Osteoblast (primary cell): ENCODE results near the gene DRP2. TPM values are rescaled to one million over a fixed set of nuclear protein-coding genes. Genes with fewer than 3 reads are reported as not detected.
A peak's percentile ranks its signal among the peaks of the same experiment; 100 is the strongest.
"Not testable (repeated sequence)": the region's sequence is repeated elsewhere in the genome, so short reads cannot be mapped to it uniquely, and the experiment has no call there.

Source experiments
- DNase-seq: peaks from one replicate; pipeline ENCODE4 v3.0.0; 2011; ENCODE audit warnings: low spot score, mixed read lengths; ENCODE audit not compliant: insufficient read length; ENCODE audit errors: missing footprints
- H2AFZ ChIP-seq: 2 replicates; pipeline ENCODE4 v1.6.0; 2011; ENCODE audit warnings: mild to moderate bottlenecking, low read length
- H3K27ac ChIP-seq: 2 replicates; pipeline ENCODE4 v1.5.1; 2011; ENCODE audit warnings: mild to moderate bottlenecking, low read depth, low read length, moderate library complexity
- H3K27me3 ChIP-seq: 2 replicates; pipeline ENCODE4 v1.6.0; 2012; ENCODE audit warnings: mild to moderate bottlenecking, control low read depth, inconsistent platforms, low read length, moderate library complexity; ENCODE audit not compliant: insufficient read depth
- H3K36me3 ChIP-seq: 2 replicates; pipeline ENCODE4 v1.5.1; 2011; ENCODE audit warnings: mild to moderate bottlenecking, low read length, control low read depth, moderate library complexity; ENCODE audit not compliant: insufficient read depth
- H3K4me1 ChIP-seq: 2 replicates; pipeline ENCODE4 v1.5.1; 2011; ENCODE audit warnings: mild to moderate bottlenecking, low read length, control low read depth, moderate library complexity; ENCODE audit not compliant: insufficient read depth
- H3K4me2 ChIP-seq: 2 replicates; pipeline ENCODE4 v1.6.0; 2011; ENCODE audit warnings: mild to moderate bottlenecking, low read length; ENCODE audit not compliant: insufficient read depth
- H3K4me3 ChIP-seq: fragments of 200-600 bp; sonication (generic); 3 replicates; pipeline ENCODE4 v1.5.1; 2012; ENCODE audit warnings: mild to moderate bottlenecking, low read length, inconsistent platforms; ENCODE audit not compliant: insufficient read depth
- H3K79me2 ChIP-seq: 2 replicates; pipeline ENCODE4 v1.6.0; 2012; ENCODE audit warnings: mild to moderate bottlenecking, low read length, control low read depth, inconsistent platforms; ENCODE audit not compliant: insufficient read depth
- H3K9me3 ChIP-seq: 2 replicates; pipeline ENCODE4 v1.5.1; 2011; ENCODE audit warnings: low read depth, low read length, control low read depth
- H4K20me1 ChIP-seq: 2 replicates; pipeline ENCODE4 v1.6.0; 2012; ENCODE audit warnings: mild to moderate bottlenecking, low read length, control low read depth; ENCODE audit not compliant: insufficient read depth
- CTCF ChIP-seq: IDR thresholded peaks from 2 replicates; pipeline ENCODE4 v1.5.1; 2011; ENCODE audit warnings: mild to moderate bottlenecking, low read depth, low read length, moderate library complexity; ENCODE audit errors: extremely low read depth
- small RNA-seq: library from RNA; depleted of rRNA; stranded (forward); fragments of <200 nt; gene quantifications from one replicate; pipeline ENCODE3, GENCODE V24; 2012
- total RNA-seq: library from RNA; depleted of rRNA; stranded (reverse); fragments of >200 nt; gene quantifications from 2 replicates; pipeline ENCODE4 v1.2.3, GENCODE V29; 2012

Gene DRP2
- total RNA-seq, 1 donor = 0.72 TPM

DNA sequence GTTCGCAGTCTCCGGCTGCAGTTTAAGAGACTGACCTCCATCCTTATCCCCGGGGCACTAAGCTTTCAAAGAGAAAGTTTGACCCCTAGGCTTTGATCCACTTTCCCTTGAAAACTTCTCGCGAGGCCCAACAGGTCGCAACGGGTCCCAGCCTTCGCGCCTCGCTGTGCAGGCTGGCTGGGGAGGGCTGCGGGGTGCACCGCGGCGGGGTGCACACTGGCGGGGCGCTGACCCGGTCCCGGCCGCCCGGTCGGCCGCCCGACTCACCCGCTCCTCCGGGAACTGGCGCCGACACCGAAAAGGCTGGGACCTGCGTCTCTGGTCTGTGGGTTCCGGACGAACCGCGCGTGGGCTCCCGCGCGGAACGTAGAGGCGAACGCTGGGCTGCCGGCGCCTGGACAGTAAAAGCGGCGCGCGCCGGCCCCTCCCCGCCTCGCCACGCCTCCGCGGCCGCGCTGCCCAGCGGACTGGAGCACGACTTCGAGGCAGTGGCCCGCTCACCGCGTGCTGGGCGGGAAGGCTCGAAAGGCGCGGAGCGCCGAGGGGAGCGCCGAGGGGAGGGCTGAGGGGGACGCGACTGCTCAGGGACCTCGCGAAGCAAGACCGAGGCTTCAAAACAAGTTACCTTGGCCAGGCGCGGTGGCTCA is 71.5 kb downstream of the DRP2 start, which contains the start of gene TAF7L:
TSS of gene TAF7L (minus strand) at position 378 of the 647 bp plus-strand sequence. CDS start 3,791 bp downstream, outside the sequence.
- Histone ChIP-seq H3K36me3 (no peaks in the 10 kb centered on the region), H2AFZ (peak within 1 kb of the TSS; percentile 47), H3K27me3 (no peaks in the 10 kb centered on the region), H3K9me3 (no peaks in the 10 kb centered on the region), H4K20me1 (no peaks in the 10 kb centered on the region), H3K79me2 (no peaks in the 10 kb centered on the region), H3K27ac (no peak within 1 kb of the TSS), H3K4me2 (peak within 1 kb of the TSS; percentile 48), H3K4me1 (no peaks in the 10 kb centered on the region), H3K4me3 (peak within 1 kb of the TSS; percentile 56)
- DNase-seq = peak; percentile 79
- TF ChIP-seq CTCF = no peak

GRCh38 chrX:101295603-101296002 is 76.0 kb downstream of the DRP2 start:
- not testable (repeated sequence) for H4K20me1 ChIP-seq, H2AFZ ChIP-seq, H3K9me3 ChIP-seq, DNase-seq, H3K27ac ChIP-seq, H3K36me3 ChIP-seq, H3K27me3 ChIP-seq, H3K4me3 ChIP-seq, H3K79me2 ChIP-seq, H3K4me2 ChIP-seq, H3K4me1 ChIP-seq

DNA sequence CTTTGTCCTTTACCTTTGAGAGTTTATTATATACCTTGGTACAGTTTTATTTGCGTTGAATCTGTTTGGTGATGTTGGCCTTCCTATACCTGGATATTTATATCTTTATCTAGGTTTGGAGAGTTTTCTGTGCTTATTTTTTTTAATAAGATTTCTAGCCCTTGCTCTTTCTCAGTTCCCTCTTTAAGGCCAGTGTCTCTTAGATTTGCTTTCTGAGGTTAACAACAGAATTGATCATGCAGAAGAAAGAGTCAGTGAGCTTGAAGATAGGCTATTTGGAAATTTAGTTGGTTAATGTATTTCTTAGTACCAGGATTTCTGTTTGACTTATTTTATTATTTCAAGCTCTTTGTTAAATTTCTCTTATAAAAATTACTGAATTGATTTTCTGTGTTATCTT is 84.2 kb downstream of the DRP2 start:
- Histone ChIP-seq H3K4me3 (no peak overlapping the region), H3K79me2 (no peaks in the 10 kb centered on the region), H3K9me3 (no peaks in the 10 kb centered on the region), H3K4me2 (no peak overlapping the region), H3K4me1 (no peaks in the 10 kb centered on the region), H2AFZ (no peak overlapping the region), H4K20me1 (no peaks in the 10 kb centered on the region), H3K36me3 (no peaks in the 10 kb centered on the region), H3K27ac (no peak overlapping the region), H3K27me3 (no peaks in the 10 kb centered on the region)
- no peak for DNase-seq
- TF ChIP-seq CTCF = no peak

Small RNAs within 50 kb of the gene (small RNA-seq; reads per million reads assigned to genes)
- gene Z70280.1 = not detected

Other genes starting within 250 kb of the DRP2 start
- 13.8 and 15.9 TPM in 2 replicates for gene TRMT2B, start 167.7 kb upstream of the DRP2 start, total RNA-seq
- 1.1 and 1.5 TPM in 2 replicates for gene TMEM35A, start 140.9 kb upstream of the DRP2 start, total RNA-seq
- gene CENPI, start 121.6 kb upstream of the DRP2 start, total RNA-seq = 4.3 and 4.4 TPM in 2 replicates
- 0.29 and 0.36 TPM in 2 replicates for gene TAF7L, start 71.5 kb downstream of the DRP2 start, total RNA-seq
- 2.7 and 2.9 TPM in 2 replicates for gene TIMM8A, start 129.0 kb downstream of the DRP2 start, total RNA-seq
- not detected in 2 replicates for gene BTK, start 166.4 kb downstream of the DRP2 start, total RNA-seq
- gene RPL36A, start 171.2 kb downstream of the DRP2 start, total RNA-seq = 87.2 and 105 TPM in 2 replicates
- gene GLA, start 188.1 kb downstream of the DRP2 start, total RNA-seq = 22.8 and 26.5 TPM in 2 replicates
- 66.0 and 70.2 TPM in 2 replicates for gene HNRNPH2, start 188.4 kb downstream of the DRP2 start, total RNA-seq